Measurements from ENCODE around the gene GRID2.

GRCh38 chr4:93317057-93317456, 1013.3 kb downstream of the GRID2 start:
- TF ChIP-seq CTCF (IDR thresholded peaks at IDR 0.05) (no peak), MAX (IDR thresholded peaks at IDR 0.05; ENCODE audit: low read depth) (no peak), POLR2AphosphoS5 (IDR thresholded peaks at IDR 0.05; ENCODE audit: low read depth, low read length) (no peak), JUND (IDR thresholded peaks at IDR 0.05) (no peak), YY1 (IDR thresholded peaks at IDR 0.05; ENCODE audit: low read depth) (no peak), RCOR1 (IDR thresholded peaks at IDR 0.05; ENCODE audit: low read length) (no peak), SIN3A (IDR thresholded peaks at IDR 0.05; ENCODE audit: borderline replicate concordance, low read depth, low read length) (no peak), NFIC (IDR thresholded peaks at IDR 0.05; ENCODE audit: borderline replicate concordance) (no peak)
- TF ChIP-seq, protein P1, sequence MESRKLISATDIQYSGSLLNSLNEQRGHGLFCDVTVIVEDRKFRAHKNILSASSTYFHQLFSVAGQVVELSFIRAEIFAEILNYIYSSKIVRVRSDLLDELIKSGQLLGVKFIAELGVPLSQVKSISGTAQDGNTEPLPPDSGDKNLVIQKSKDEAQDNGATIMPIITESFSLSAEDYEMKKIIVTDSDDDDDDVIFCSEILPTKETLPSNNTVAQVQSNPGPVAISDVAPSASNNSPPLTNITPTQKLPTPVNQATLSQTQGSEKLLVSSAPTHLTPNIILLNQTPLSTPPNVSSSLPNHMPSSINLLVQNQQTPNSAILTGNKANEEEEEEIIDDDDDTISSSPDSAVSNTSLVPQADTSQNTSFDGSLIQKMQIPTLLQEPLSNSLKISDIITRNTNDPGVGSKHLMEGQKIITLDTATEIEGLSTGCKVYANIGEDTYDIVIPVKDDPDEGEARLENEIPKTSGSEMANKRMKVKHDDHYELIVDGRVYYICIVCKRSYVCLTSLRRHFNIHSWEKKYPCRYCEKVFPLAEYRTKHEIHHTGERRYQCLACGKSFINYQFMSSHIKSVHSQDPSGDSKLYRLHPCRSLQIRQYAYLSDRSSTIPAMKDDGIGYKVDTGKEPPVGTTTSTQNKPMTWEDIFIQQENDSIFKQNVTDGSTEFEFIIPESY (IDR thresholded peaks at IDR 0.05; ENCODE audit: borderline replicate concordance, low read depth), result no peak

All from SK-N-SH (cell line).